SJSA1 (cell line): ENCODE results near the gene SDHB. TPM values are rescaled to one million over a fixed set of nuclear protein-coding genes. Genes with fewer than 3 reads are reported as not detected.

Experiments used
- total RNA-seq: library from RNA; depleted of rRNA; stranded (reverse); fragments of >200 nt; shearing (Covaris generic); gene quantifications from 2 replicates; pipeline ENCODE4 v1.2.3, GENCODE V29; 2014; rRNA removed

SDHB gene
- total RNA-seq, 1 experiment from 2014 or later = 219 TPM

Other genes with a start within 250 kb of the SDHB start
- under 0.01 and 294 TPM in 2 replicates for gene RNU1-2, start 158.1 kb downstream of the SDHB start, total RNA-seq
- gene CROCC, start 132.1 kb downstream of the SDHB start, total RNA-seq = 11.2 and 21.7 TPM in 2 replicates
- 9.3 and 16.7 TPM in 2 replicates for gene MFAP2, start 73.4 kb downstream of the SDHB start, total RNA-seq
- gene ATP13A2, start 42.1 kb downstream of the SDHB start, total RNA-seq = 15.2 and 17.1 TPM in 2 replicates
- gene PADI2, start 65.4 kb upstream of the SDHB start, total RNA-seq = not detected in 2 replicates
- gene PADI1, start 151.1 kb upstream of the SDHB start, total RNA-seq = 0.34 and 1.5 TPM in 2 replicates
- 1.0 and 3.6 TPM in 2 replicates for gene PADI3, start 195.1 kb upstream of the SDHB start, total RNA-seq